ENCODE data around the gene GMDS. TPM values are rescaled to one million over a fixed set of nuclear protein-coding genes. Genes with fewer than 3 reads are reported as not detected.

The GMDS gene
- total RNA-seq, 3 donors from 2014 or later (not counting 1 experiment from before 2014, with no cell fraction given): 23.6 to 31.0 (median 26.4) TPM

GRCh38 chr6:1802491-1803395, 442.7 kb downstream of the GMDS start:
- TF ChIP-seq, protein P1, sequence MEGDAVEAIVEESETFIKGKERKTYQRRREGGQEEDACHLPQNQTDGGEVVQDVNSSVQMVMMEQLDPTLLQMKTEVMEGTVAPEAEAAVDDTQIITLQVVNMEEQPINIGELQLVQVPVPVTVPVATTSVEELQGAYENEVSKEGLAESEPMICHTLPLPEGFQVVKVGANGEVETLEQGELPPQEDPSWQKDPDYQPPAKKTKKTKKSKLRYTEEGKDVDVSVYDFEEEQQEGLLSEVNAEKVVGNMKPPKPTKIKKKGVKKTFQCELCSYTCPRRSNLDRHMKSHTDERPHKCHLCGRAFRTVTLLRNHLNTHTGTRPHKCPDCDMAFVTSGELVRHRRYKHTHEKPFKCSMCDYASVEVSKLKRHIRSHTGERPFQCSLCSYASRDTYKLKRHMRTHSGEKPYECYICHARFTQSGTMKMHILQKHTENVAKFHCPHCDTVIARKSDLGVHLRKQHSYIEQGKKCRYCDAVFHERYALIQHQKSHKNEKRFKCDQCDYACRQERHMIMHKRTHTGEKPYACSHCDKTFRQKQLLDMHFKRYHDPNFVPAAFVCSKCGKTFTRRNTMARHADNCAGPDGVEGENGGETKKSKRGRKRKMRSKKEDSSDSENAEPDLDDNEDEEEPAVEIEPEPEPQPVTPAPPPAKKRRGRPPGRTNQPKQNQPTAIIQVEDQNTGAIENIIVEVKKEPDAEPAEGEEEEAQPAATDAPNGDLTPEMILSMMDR (IDR thresholded peaks at IDR 0.05): no peak
- no peaks in the 10 kb centered on the region for H3K27me3 ChIP-seq (ENCODE audit: control insufficient read depth, insufficient read depth, low read length)
- intact Hi-C loops (cut with micrococcal nuclease): no loop called here
- 97% methylated on average over 16 of the region's 17 CpGs for WGBS (ENCODE audit: insufficient coverage)
- ATAC-seq (no peak), DNase-seq (no peak)
- Mint-ChIP-seq H3K36me3 (no peaks in the 10 kb centered on the region), H3K4me1 (no peaks in the 10 kb centered on the region), H3K9me3 (no peaks in the 10 kb centered on the region), H3K4me3 (no peak overlapping the region), H3K27me3 (ENCODE audit: low read depth in 2 of 2) (no peaks in the 10 kb centered on the region), H3K27ac (no peak overlapping the region)
- H3K27ac ChIP-seq (ENCODE audit: low read length): no peak overlapping the region
- H3K4me1 ChIP-seq (ENCODE audit: control insufficient read depth, insufficient read depth, low read length): no peaks in the 10 kb centered on the region
- H3K4me3 ChIP-seq (ENCODE audit: low read length): no peak overlapping the region
- H3K9me3 ChIP-seq (ENCODE audit: control insufficient read depth, insufficient read depth, low read length): no peaks in the 10 kb centered on the region
- no peaks in the 10 kb centered on the region for H3K36me3 ChIP-seq (ENCODE audit: control insufficient read depth, insufficient read depth, low read length)

- no peak for ATAC-seq
- H3K4me3 ChIP-seq (ENCODE audit: low read length): no peak overlapping the region
- TF ChIP-seq, protein P1 (IDR thresholded peaks at IDR 0.05): no peak
- Mint-ChIP-seq H3K36me3 (no peaks in the 10 kb centered on the region), H3K9me3 (no peaks in the 10 kb centered on the region), H3K27me3 (ENCODE audit: low read depth in 2 of 2) (no peaks in the 10 kb centered on the region), H3K4me3 (no peak overlapping the region), H3K27ac (no peak overlapping the region), H3K4me1 (no peaks in the 10 kb centered on the region)
- intact Hi-C loops (cut with micrococcal nuclease): no loop called here
- no peaks in the 10 kb centered on the region for H3K27me3 ChIP-seq (ENCODE audit: control insufficient read depth, insufficient read depth, low read length)
- 94% methylated on average over 7 of the region's 7 CpGs for WGBS (ENCODE audit: insufficient coverage)
- H3K36me3 ChIP-seq (ENCODE audit: control insufficient read depth, insufficient read depth, low read length): no peaks in the 10 kb centered on the region
- no peaks in the 10 kb centered on the region for H3K9me3 ChIP-seq (ENCODE audit: control insufficient read depth, insufficient read depth, low read length)
- DNase-seq: no peak
- no peaks in the 10 kb centered on the region for H3K4me1 ChIP-seq (ENCODE audit: control insufficient read depth, insufficient read depth, low read length)
- no peak overlapping the region for H3K27ac ChIP-seq (ENCODE audit: low read length)
Observed at GRCh38 chr6:1801401-1801800, 444.0 kb downstream of the GMDS start.

GRCh38 chr6:1800845-1801244, 444.6 kb downstream of the GMDS start:
- TF ChIP-seq, protein P1 (IDR thresholded peaks at IDR 0.05): no peak
- Mint-ChIP-seq H3K4me3 (no peak overlapping the region), H3K9me3 (no peaks in the 10 kb centered on the region), H3K27me3 (ENCODE audit: low read depth in 2 of 2) (no peaks in the 10 kb centered on the region), H3K27ac (no peak overlapping the region), H3K4me1 (no peaks in the 10 kb centered on the region), H3K36me3 (no peaks in the 10 kb centered on the region)
- no peak overlapping the region for H3K4me3 ChIP-seq (ENCODE audit: low read length)
- no peak overlapping the region for H3K27ac ChIP-seq (ENCODE audit: low read length)
- no peaks in the 10 kb centered on the region for H3K9me3 ChIP-seq (ENCODE audit: control insufficient read depth, insufficient read depth, low read length)
- H3K4me1 ChIP-seq (ENCODE audit: control insufficient read depth, insufficient read depth, low read length): no peaks in the 10 kb centered on the region
- DNase-seq (no peak), ATAC-seq (no peak)
- no peaks in the 10 kb centered on the region for H3K36me3 ChIP-seq (ENCODE audit: control insufficient read depth, insufficient read depth, low read length)
- H3K27me3 ChIP-seq (ENCODE audit: control insufficient read depth, insufficient read depth, low read length): no peaks in the 10 kb centered on the region
- WGBS (ENCODE audit: insufficient coverage): 91% methylated on average over 4 of the region's 4 CpGs
- intact Hi-C loops (cut with micrococcal nuclease): no loop called here

- intact Hi-C loops (cut with micrococcal nuclease): no loop called here
- Histone ChIP-seq H3K4me1 (ENCODE audit: control insufficient read depth, insufficient read depth, low read length) (no peaks in the 10 kb centered on the region), H3K27me3 (ENCODE audit: control insufficient read depth, insufficient read depth, low read length) (no peaks in the 10 kb centered on the region), H3K36me3 (ENCODE audit: control insufficient read depth, insufficient read depth, low read length) (no peaks in the 10 kb centered on the region), H3K9me3 (ENCODE audit: control insufficient read depth, insufficient read depth, low read length) (no peaks in the 10 kb centered on the region), H3K27ac (ENCODE audit: low read length) (no peak overlapping the region), H3K4me3 (ENCODE audit: low read length) (no peak overlapping the region)
- Mint-ChIP-seq H3K36me3 (no peaks in the 10 kb centered on the region), H3K4me1 (no peaks in the 10 kb centered on the region), H3K27ac (no peak overlapping the region), H3K9me3 (no peaks in the 10 kb centered on the region), H3K4me3 (no peak overlapping the region), H3K27me3 (ENCODE audit: low read depth in 2 of 2) (no peaks in the 10 kb centered on the region)
- WGBS (ENCODE audit: insufficient coverage): 94% methylated on average over 3 of the region's 8 CpGs
- DNase-seq (no peak), ATAC-seq (no peak)
- TF ChIP-seq, protein P1 (IDR thresholded peaks at IDR 0.05): no peak
Observed at GRCh38 chr6:1798965-1799325, 446.5 kb downstream of the GMDS start.
